GM18505 (cell line): Measurements from ENCODE around the gene C1QTNF6.
"Not testable (repeated sequence)": the region's sequence is repeated elsewhere in the genome, so short reads cannot be mapped to it uniquely, and the experiment has no call there.

ENCODE experiments used
- ATAC-seq: cut with Tn5 transposase; IDR thresholded peaks from one replicate; pipeline ENCODE4 v1.9.1; 2021; ENCODE audit not compliant: unreplicated experiment
- POLR2A ChIP-seq: IDR thresholded peaks from 4 replicates; pipeline ENCODE4 v1.6.1; 2011; ENCODE audit warnings: borderline replicate concordance; ENCODE audit not compliant: insufficient read depth, insufficient read length; ENCODE audit errors: extremely low read depth

C1QTNF6 gene

DNA sequence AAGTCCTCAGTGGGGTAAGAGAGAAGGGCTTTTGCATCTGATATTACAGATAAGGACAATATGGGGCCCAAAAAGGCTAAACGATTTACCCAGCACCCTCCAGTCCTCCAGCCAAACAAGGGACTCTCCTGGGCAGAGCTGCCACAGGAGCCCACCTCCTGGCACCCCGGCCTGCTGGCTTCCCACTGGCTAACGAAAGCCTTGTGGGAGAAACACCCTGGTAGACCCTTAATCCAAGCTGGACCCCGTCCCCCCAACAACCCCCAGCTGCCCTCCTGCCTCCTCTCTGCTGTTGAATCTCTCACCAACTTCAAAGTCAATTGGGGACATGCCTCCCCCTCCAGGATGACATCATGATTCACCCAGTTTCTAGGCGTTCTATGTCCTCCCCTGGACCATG lies 10.8 kb downstream of the C1QTNF6 start:
- ATAC-seq = no peak
- TF ChIP-seq POLR2A = no peak

DNA sequence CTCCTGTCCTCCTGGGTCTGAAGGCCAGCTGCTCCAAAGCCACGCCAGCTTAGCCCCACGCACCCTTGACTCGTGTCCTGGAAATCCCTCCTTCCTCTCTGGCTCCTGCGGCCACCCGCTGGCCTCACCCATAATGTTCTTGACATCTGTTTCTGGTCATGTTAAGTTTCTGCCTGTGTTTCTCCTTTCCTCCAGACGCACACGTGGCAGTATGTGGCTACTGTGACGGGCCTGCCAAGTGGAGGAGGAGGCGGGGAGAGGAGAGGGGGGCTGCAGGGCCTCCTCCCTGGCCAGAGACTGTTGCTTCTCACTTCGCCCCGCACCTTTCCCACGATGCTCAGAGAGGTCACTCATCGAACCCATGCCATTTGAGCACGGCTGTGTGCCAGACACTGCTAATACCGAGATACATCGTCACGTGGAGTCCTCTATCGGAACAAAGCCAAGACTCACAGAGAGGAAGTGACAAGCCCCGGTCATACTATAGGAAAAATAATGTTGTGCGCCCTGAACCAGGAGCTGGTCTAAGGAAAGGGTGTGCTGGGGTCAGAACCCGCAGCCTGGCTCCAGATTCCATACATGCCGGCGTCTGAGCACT lies 11.5 kb downstream of the C1QTNF6 start:
- TF ChIP-seq POLR2A = no peak
- ATAC-seq = no peak

DNA sequence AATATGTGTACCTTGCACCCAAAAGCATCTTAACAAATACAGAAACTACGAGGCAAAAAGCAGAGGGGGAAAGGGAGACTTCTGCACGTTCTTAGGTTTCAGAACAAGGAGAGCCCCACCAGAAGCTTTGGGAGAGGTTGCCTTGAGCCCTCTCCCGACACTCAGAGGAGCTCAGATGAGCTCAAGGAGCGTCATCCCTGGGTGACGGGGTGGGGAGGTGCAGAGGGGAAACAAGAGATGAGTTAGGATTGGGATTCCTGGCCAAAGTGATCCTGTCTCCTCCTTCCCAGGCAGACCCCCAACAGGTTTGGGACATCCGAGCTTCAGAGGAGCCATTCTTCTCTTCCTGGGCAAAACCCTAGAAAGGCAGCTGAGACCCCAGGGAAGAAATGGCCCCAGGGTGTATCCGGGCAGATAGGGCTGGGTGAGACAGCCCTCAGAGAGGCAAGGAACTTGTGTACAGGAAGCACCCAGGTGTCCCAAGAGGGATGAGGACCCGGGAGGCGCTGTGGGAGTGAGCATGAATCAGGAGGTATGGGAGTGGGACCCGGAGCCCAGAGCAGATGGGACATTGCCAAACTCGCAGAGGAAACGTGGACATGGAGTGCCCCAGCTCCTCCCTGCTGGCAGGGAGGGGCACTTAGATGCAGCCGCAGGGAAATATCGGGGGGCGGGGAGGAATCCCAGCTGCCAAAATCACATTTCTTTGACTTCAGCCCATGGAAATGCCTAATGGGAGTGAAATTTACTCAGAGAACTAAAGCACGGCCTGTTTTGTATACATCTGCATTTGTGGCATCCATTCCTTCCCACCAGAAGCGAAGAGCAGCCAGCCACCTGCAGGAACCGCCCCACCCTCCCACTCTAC lies 12.4 kb downstream of the C1QTNF6 start:
- no peak for ATAC-seq

DNA sequence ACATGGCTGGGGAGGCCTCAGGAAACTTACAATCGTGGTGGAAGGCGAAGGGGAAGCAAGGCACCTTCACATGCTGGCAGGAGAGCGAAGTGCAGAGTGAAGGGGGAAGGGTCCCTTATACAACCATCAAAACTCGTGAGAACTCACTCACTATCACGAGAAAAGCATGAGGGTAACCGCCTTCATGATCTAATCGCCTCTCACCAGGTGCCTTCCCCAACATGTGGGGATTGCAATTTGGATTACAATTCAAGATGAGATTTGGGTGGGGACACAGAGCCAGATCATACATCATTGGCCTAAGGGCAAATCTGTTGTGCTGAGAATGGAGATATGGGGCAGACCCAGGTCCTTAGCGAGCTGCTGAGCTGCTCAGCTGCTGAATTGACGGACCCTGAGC lies 13.1 kb downstream of the C1QTNF6 start:
- TF ChIP-seq POLR2A = no peak
- ATAC-seq = no peak

More for the DNA sequence above, 12.4 kb downstream of the C1QTNF6 start:
- no peak for TF ChIP-seq POLR2A

DNA sequence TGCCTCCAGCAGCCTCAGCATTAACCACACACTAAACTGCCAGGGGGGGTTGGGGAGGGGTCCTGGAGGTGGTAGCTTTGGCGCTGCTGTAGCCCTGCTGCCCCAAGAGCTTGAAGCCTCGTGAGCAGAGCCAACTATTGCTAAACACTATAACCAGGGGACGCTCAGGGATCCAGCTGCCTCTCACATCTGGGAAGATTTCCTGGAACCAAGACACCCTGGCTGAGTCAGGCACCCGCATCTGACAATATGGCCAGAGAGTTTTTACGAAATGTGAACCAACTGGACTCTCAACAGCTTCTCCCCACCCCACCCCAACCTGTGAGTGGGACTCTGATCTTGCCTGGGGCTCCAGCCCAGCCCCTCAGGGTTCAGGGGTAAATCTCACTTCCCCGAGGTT lies 14.3 kb downstream of the C1QTNF6 start:
- ATAC-seq = no peak
- no peak for TF ChIP-seq POLR2A

DNA sequence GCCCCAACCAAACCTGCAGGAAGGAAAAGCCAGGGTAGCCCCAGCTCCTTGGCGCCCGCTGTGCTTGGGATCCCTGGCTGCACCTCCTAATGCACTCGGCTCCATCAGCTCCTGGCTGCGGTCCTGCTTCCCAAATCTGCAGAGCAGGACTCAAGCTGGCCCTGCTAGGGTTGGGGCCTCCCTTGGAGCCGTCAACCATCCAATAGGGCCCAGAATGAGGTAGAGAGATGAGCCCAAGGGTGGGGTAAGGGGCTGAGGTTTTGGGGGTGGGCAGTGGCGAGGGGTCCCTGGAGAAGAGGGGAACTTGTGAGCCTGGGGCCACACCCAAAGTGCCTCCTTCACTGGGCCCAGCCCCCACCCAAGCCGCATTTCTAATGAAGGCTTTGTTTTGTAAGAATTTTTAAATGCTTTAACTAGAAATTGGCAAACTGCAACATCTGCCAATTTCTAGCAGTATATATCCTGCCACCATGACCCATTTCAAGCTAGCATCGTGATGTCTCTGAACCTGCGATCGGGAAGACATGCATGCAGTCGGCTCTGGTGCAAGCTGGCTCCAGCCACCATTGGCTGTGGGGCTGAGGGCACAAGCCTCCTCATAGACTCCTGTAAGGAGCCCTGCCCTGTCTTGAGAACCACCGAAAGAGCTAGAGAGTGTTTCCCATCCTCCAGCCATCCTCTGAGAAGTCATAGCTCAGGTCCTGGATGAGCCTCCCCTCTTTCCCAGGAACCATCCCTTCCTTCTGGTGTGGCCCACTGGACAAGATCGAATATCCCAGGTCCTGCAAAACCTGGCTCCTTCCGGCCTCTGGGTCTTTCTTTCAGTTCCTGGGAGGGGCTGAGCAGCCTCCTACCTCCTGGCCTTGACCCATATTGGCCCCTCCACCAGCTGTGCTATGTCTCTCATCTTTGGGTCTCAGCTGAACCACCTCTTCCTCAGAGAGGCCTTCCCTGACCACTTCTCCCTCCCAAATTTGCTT lies 15.5 kb downstream of the C1QTNF6 start:
- no peak for TF ChIP-seq POLR2A
- ATAC-seq = no peak

DNA sequence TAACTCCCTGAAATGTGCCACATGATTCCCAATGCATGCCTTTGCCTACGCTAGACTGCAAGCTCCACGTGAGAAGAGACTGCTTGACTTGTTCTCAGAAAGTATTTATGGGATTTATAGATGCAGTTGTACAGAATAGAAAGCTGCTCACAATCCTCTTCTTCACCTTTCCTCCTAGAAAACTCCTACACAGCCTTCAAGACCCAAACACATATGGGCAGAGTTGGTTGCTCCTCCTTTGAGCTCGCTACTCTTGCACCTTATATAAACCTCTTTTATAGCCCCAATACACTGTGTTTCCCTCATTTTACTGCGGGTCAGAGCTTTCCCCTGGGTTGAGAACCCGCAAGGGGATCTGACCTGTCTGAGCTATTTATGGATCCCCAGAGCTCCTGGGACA lies 16.4 kb downstream of the C1QTNF6 start:
- no peak for ATAC-seq
- TF ChIP-seq POLR2A = no peak

DNA sequence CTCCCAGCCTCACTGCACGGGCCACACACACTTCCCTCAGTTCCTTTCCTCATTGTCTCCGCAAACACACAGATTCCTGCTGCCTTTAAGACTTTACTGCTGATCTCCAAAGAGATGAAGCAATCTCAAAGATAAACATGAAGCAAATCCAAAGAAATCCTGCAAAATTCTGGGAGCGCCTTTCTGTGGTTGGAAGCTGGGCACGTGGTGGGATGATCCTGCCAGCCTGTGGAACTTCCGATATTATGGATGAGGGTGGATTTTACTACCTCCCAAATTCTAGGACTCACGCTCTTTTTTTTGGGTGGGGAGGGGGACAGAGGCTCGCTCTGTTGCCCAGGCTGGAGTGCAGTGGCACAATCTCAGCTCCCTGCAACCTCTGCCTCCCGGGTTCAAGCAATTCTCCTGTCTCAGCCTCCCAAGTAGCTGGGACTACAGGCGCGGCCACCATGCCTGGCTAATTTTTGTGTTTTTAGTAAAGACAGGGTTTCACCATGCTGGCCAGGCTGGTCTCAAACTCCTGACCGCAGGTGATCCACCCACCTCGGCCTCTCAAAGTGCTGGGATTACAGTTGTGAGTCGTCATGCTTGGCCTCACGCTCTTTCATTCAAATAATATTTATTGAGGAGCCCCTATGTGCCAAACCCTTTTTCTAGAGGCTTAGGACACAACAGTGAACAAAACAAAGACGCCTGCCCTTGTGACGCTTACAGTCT lies 17.2 kb downstream of the C1QTNF6 start:
- ATAC-seq = not testable (repeated sequence)

DNA sequence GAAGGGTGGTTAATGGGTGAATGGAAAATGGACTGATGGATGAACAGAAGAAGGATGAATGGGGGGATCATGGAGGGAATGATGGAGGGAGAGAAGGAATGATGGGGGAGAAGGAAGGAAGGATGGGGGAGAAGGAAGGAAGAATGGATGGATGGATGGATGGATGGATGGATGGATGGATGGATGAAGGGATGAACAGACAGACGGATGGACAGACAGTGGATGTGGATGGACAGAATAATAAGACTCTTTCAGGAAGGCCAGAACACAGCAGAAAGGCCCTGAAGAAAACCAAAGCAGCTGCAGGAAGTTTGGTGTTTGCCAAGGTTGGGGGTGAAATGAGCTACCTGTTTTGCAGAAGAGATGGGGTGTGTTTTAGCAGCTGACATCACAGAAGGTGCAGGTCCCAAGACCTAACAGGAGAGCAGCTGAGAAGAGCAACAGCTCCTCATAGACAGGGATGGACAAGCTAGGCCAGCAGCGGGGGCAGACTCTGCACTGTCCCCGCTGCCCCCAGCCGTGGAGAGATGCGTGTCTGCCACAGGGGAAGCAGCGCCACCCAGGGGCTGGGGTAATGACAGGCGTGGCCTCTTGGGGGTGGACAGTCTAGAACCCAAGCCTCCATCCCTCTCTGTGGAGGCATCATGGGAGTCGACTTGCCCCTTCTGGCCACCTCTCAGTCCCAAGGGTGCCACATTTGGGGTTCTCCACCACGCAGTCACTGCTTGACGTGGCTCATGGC lies 17.9 kb downstream of the C1QTNF6 start:
- no peak for TF ChIP-seq POLR2A
- no peak for ATAC-seq

DNA sequence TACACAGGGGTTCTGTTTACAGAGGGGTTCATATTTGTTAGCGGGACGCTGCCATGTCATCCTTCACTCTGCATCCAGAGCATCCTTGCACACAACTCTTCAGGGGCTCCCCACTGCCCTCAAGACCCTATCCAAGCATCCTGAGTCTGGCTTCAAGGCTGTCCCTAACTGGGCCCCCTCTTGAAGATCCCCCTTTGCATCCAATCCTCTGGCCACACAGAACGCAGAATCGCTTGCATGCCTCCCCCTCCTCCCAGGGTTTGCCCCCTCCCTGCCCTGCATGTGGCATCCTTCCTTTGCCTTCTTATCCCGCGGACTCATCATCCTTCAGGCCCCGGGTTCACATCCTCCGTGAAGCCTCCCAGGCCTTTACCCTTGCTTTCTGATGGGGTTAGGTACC lies 18.6 kb downstream of the C1QTNF6 start:
- no peak for TF ChIP-seq POLR2A
- ATAC-seq = no peak

DNA sequence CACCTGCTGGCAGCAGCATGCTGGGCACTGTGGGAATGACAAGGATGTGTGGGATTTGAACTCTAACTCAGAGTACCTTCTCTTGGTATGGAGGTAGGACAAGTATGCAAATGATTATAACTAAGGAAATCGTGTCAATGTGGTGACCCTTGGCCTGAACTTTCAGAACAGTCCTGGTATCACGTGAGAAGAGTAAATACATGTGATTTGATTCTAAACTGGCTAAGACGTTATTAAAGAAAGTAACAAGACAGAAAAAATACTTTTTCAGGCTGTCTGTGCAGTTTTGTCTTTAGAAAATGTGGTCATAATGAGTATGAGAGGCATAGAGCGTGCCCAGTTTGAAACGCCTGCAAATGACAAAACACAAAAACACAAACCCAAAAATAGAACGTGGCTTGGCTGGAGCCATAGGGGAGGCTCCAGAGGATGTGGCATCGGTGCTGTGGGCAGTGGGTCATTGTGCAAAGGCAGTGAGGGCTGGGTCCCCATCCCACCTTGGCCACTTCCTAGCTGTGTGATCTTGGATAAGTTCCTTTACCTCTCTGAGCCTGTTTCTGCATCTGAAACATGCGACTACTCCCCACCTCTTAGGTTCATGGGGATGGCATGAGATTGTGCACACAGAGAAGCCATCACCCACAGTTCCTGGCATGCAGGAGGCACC lies 19.9 kb downstream of the C1QTNF6 start:
- no peak for TF ChIP-seq POLR2A
- ATAC-seq = no peak
